SK-N-SH (cell line): Measurements from ENCODE around the gene AFMID. TPM values are rescaled to one million over a fixed set of nuclear protein-coding genes. Genes with fewer than 3 reads are reported as not detected.

ENCODE experiments used
- CTCF ChIA-PET: fragments of 300-600, 350-600 bp; formaldehyde crosslinking; extraction: SDS; loops from one replicate; lab custom pipeline; 2021; lab: Yijun Ruan, JAX
- POLR2A ChIA-PET: fragments of 350-600 bp; sonication (Branson Sonifier 250); formaldehyde crosslinking; extraction: SDS; loops from one replicate; lab custom pipeline; 2020; ENCODE audit warnings: antibody characterized with exemption, inconsistent platforms; lab: Yijun Ruan, JAX
- DNase-seq: peaks from one replicate; pipeline ENCODE4 v3.0.0; 2012
- H2AFZ ChIP-seq: fragments of 200-600 bp; sonication (generic); 2 replicates; pipeline ENCODE4 v1.8.1; 2016; ENCODE audit warnings: antibody characterized with exemption, mild to moderate bottlenecking, low read depth
- H3F3A ChIP-seq: fragments of 200-600 bp; sonication (generic); replicated peaks from 2 replicates; pipeline ENCODE3; 2016; ENCODE audit warnings: antibody characterized with exemption, mild to moderate bottlenecking; ENCODE audit not compliant: insufficient read depth
- H3K27ac ChIP-seq, 2 experiments: fragments of 200-500 bp in 1 of 2; fragments of 200-600 bp in 1 of 2; sonication (Bioruptor generic) in 1 of 2; sonication (generic), shearing (Covaris generic) in 1 of 2; 2 replicates each; pipeline versions ENCODE4 v1.5.1 to v1.6.1; 2014 to 2016; ENCODE audit warnings: low read depth in 2 of 2, inconsistent platforms in 1 of 2, low read length in 1 of 2, mild to moderate bottlenecking in 1 of 2, mixed read lengths in 1 of 2
- H3K27me3 ChIP-seq: fragments of 200-600 bp; sonication (generic), shearing (Covaris generic); 2 replicates; pipeline ENCODE4 v1.6.1; 2016; ENCODE audit warnings: mixed run types; ENCODE audit not compliant: insufficient read depth
- H3K36me3 ChIP-seq, 2 experiments: fragments of 200-500 bp in 1 of 2; fragments of 200-600 bp in 1 of 2; sonication (Bioruptor generic) in 1 of 2; sonication (generic) in 1 of 2; replicated peaks in 1 of 2; 2 replicates each; pipeline versions ENCODE3 to v1.5.1; 2014 to 2016; ENCODE audit warnings: low read length in 1 of 2, mild to moderate bottlenecking in 1 of 2; ENCODE audit not compliant: insufficient read depth in 2 of 2, control insufficient read depth in 1 of 2
- H3K4me1 ChIP-seq, 2 experiments: fragments of 200-500 bp in 1 of 2; fragments of 200-600 bp in 1 of 2; sonication (Bioruptor generic) in 1 of 2; sonication (generic), shearing (Covaris generic) in 1 of 2; 2 replicates each; pipeline versions ENCODE4 v1.5.1 to v1.6.1; 2014 to 2016; ENCODE audit warnings: low read depth in 1 of 2, low read length in 1 of 2, mixed run types in 1 of 2; ENCODE audit not compliant: insufficient read depth in 2 of 2, control insufficient read depth in 1 of 2
- H3K4me2 ChIP-seq: fragments of 200-600 bp; sonication (generic), shearing (Covaris generic); 2 replicates; pipeline ENCODE4 v1.6.1; 2017; ENCODE audit warnings: mixed run types
- H3K4me3 ChIP-seq, 2 experiments: fragments of 200-500 bp in 1 of 2; fragments of 200-600 bp in 1 of 2; sonication (Bioruptor generic) in 1 of 2; sonication (generic), shearing (Covaris generic) in 1 of 2; 2 replicates each; pipeline versions ENCODE4 v1.5.1 to v1.8.1; 2014 to 2016; ENCODE audit warnings: low read depth in 2 of 2, inconsistent platforms in 1 of 2, low read length in 1 of 2, mild to moderate bottlenecking in 1 of 2, mixed read lengths in 1 of 2, moderate library complexity in 1 of 2
- H3K79me2 ChIP-seq: fragments of 200-600 bp; sonication (generic); 2 replicates; pipeline ENCODE4 v1.8.1; 2017; ENCODE audit warnings: mild to moderate bottlenecking; ENCODE audit not compliant: insufficient read depth
- H3K9ac ChIP-seq: fragments of 200-600 bp; sonication (generic); 2 replicates; pipeline ENCODE4 v1.6.1; 2017; ENCODE audit warnings: mixed run types
- H3K9me2 ChIP-seq: fragments of 200-600 bp; sonication (generic); 2 replicates; pipeline ENCODE4 v1.6.1; 2017; ENCODE audit warnings: mixed run types
- H3K9me3 ChIP-seq: fragments of 200-600 bp; sonication (generic); 2 replicates; pipeline ENCODE4 v1.6.1; 2017; ENCODE audit warnings: mixed run types, mild to moderate bottlenecking, moderate library complexity
- H4K20me1 ChIP-seq: fragments of 200-600 bp; sonication (generic); 2 replicates; pipeline ENCODE4 v1.6.1; 2017; ENCODE audit warnings: mild to moderate bottlenecking, mixed run types; ENCODE audit not compliant: insufficient read depth
- CHD2 ChIP-seq: fragments of 150-350 bp; IDR thresholded peaks from 2 replicates; pipeline ENCODE4 v1.6.1; 2018; ENCODE audit warnings: low read length; ENCODE audit not compliant: partially characterized antibody
- ELF1 ChIP-seq: IDR thresholded peaks from 2 replicates; pipeline ENCODE4 v1.4.0; 2012
- EP300 ChIP-seq, 2 experiments: IDR thresholded peaks; 2 replicates each; pipeline versions ENCODE4 v1.4.0 to v1.6.1; 2012; ENCODE audit warnings: borderline replicate concordance in 1 of 2, low read depth in 1 of 2, low read length in 1 of 2
- EZH2phosphoT487 ChIP-seq: fragments of 200-600 bp; sonication (generic); IDR thresholded peaks from 2 replicates; pipeline ENCODE4 v1.6.1; 2017; ENCODE audit warnings: low read depth, mixed run types, mild to moderate bottlenecking, antibody characterized with exemption, moderate library complexity, borderline replicate concordance
- FOSL2 ChIP-seq: IDR thresholded peaks from 2 replicates; pipeline ENCODE4 v1.4.0; 2012; ENCODE audit warnings: low read depth, mild to moderate bottlenecking, moderate library complexity, borderline replicate concordance
- FOXJ3 ChIP-seq: sonication (generic); formaldehyde crosslinking; IDR thresholded peaks from 2 replicates; pipeline ENCODE4 v1.5.1; 2020; ENCODE audit warnings: mild to moderate bottlenecking, missing genetic modification reagents
- FOXM1 ChIP-seq: IDR thresholded peaks from 2 replicates; pipeline ENCODE4 v1.4.0; 2012; ENCODE audit warnings: low read depth, mild to moderate bottlenecking
- GABPA ChIP-seq: IDR thresholded peaks from 2 replicates; pipeline ENCODE4 v1.4.0; 2012; ENCODE audit warnings: low read depth, mild to moderate bottlenecking
- GATA2 ChIP-seq: sonication (generic); formaldehyde crosslinking; IDR thresholded peaks from 2 replicates; pipeline ENCODE4 v1.5.0; 2020; ENCODE audit warnings: mild to moderate bottlenecking, missing genetic modification reagents
- IRF3 ChIP-seq: fragments of 150-350 bp; IDR thresholded peaks from 2 replicates; pipeline ENCODE4 v1.6.1; 2016; ENCODE audit warnings: mild to moderate bottlenecking, low read depth, low read length
- JUND ChIP-seq: IDR thresholded peaks from 2 replicates; pipeline ENCODE4 v1.4.0; 2012
- MEF2A ChIP-seq: IDR thresholded peaks from 2 replicates; pipeline ENCODE4 v1.4.0; 2012; ENCODE audit warnings: low read depth, borderline replicate concordance
- MXI1 ChIP-seq: IDR thresholded peaks from 2 replicates; pipeline ENCODE4 v1.6.1; 2012; ENCODE audit warnings: mild to moderate bottlenecking, low read depth, low read length, improper control_type of control experiment
- NFIC ChIP-seq: IDR thresholded peaks from 2 replicates; pipeline ENCODE4 v1.4.0; 2012; ENCODE audit warnings: borderline replicate concordance
- PBX3 ChIP-seq: IDR thresholded peaks from 2 replicates; pipeline ENCODE4; 2012
- POLR2AphosphoS5 ChIP-seq: IDR thresholded peaks from 2 replicates; pipeline ENCODE4 v1.6.1; 2012; ENCODE audit warnings: low read depth, low read length
- RAD21 ChIP-seq: IDR thresholded peaks from 2 replicates; pipeline ENCODE4 v1.6.1; 2012; ENCODE audit warnings: mild to moderate bottlenecking, low read length
- RCOR1 ChIP-seq: fragments of 150-350 bp; IDR thresholded peaks from 2 replicates; pipeline ENCODE4 v1.6.1; 2017; ENCODE audit warnings: antibody characterized with exemption, low read length
- SMC3 ChIP-seq: IDR thresholded peaks from 2 replicates; pipeline ENCODE4 v1.6.1; 2012; ENCODE audit warnings: low read depth, low read length, improper control_type of control experiment
- TCF12 ChIP-seq: IDR thresholded peaks from 2 replicates; pipeline ENCODE4 v1.4.0; 2012
- USF1 ChIP-seq: IDR thresholded peaks from 2 replicates; pipeline ENCODE4 v1.4.0; 2012; ENCODE audit warnings: low read depth, borderline replicate concordance
- WGBS: methylation state at CpG from one replicate; pipeline ENCODE4 v1.1.6; 2017; ENCODE audit warnings: low lambda C conversion rate; 5-methylcytosine and 5-hydroxymethylcytosine counted together
- polyA plus RNA-seq, 3 experiments: library from polyadenylated mRNA; depleted of rRNA; stranded (reverse); fragments of >200 nt; gene quantifications; 2 replicates each; pipeline ENCODE4 v1.2.3, GENCODE V29; 2012
- TF ChIP-seq, protein P1 (sequence below): IDR thresholded peaks from 2 replicates; pipeline ENCODE4 v1.4.0; 2012; ENCODE audit warnings: low read depth

The AFMID gene
- polyA plus RNA-seq, 1 of the 3 experiments (the other 2 are of a cell fraction) = 44.4 TPM

DNA sequence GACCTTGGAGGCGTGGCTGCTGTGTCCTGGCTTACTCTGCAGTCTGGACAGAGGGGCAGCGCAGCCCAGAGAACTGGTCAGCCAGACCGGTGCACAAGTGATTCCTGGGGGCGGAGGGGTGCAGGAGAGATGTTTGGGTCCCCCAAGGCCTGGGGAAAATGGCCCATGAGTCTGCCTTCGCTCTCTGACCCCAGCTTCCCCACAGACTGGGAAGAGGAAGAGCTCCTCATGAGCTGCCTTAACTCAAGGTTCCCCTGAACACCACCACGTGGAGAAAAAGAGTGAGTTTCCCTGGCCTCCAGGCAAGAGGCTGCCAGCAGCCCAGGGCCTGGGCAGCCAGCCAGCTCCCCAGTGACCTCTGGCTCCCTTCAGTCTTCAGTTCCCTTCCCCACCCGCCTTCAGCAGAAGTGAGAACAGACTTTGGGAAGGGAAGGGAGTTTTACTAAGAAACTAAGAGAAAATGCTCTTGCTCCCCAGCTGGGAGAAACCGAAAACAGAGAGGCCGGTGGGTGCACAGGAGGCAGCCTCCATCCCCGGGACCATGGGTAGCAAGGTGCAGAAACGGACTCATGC lies 42.9 kb upstream of the AFMID start:
- no peaks in the 10 kb centered on the region for H4K20me1 ChIP-seq
- H3K9me3 ChIP-seq = no peaks in the 10 kb centered on the region
- no peak overlapping the region for H3K27ac ChIP-seq
- ChIA-PET POLR2A (interaction anchor here (0.9 kb wide), 1 partner anchor 20 kb away, joined by 3 read pairs; no protein-coding TSS in a partner anchor), CTCF (interaction anchor here (0.8 to 2.6 kb wide), 11 partner anchors 9 to 216 kb away, joined by 3 to 16 read pairs (median 4); no protein-coding TSS in a partner anchor)
- H3K27me3 ChIP-seq = no peaks in the 10 kb centered on the region
- peaks cover 4 to 19% of the 10 kb centered on the region in 2 experiments; a peak in 2 of 4 replicates for H3K4me1 ChIP-seq
- TF ChIP-seq TCF12 = 0 out of 2 replicates have a peak, but pooled peaks have one; percentile 6
- TF ChIP-seq MXI1 = peak; percentile 65
- TF ChIP-seq USF1 = 0 out of 2 replicates have a peak, but pooled peaks have one; percentile 31
- peak; percentile 83 for TF ChIP-seq NFIC
- TF ChIP-seq, protein P1, sequence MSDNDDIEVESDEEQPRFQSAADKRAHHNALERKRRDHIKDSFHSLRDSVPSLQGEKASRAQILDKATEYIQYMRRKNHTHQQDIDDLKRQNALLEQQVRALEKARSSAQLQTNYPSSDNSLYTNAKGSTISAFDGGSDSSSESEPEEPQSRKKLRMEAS = peak; percentile 90
- no peak for TF ChIP-seq EZH2phosphoT487
- no peak for TF ChIP-seq POLR2AphosphoS5
- H3K9me2 ChIP-seq = no peaks in the 10 kb centered on the region
- no peaks in the 10 kb centered on the region for H3K36me3 ChIP-seq
- H3F3A ChIP-seq = peaks cover 3% of the 10 kb centered on the region
- peak; percentile 73 for DNase-seq
- H3K9ac ChIP-seq = no peak overlapping the region
- no peaks in the 10 kb centered on the region for H3K79me2 ChIP-seq
- H2AFZ ChIP-seq = no peak overlapping the region
- WGBS = 69% methylated on average over 11 of the region's 11 CpGs
- H3K4me3 ChIP-seq = no peak overlapping the region
- H3K4me2 ChIP-seq = peak overlapping the region; percentile 37; the same call in 1 of the 2 replicates

DNA sequence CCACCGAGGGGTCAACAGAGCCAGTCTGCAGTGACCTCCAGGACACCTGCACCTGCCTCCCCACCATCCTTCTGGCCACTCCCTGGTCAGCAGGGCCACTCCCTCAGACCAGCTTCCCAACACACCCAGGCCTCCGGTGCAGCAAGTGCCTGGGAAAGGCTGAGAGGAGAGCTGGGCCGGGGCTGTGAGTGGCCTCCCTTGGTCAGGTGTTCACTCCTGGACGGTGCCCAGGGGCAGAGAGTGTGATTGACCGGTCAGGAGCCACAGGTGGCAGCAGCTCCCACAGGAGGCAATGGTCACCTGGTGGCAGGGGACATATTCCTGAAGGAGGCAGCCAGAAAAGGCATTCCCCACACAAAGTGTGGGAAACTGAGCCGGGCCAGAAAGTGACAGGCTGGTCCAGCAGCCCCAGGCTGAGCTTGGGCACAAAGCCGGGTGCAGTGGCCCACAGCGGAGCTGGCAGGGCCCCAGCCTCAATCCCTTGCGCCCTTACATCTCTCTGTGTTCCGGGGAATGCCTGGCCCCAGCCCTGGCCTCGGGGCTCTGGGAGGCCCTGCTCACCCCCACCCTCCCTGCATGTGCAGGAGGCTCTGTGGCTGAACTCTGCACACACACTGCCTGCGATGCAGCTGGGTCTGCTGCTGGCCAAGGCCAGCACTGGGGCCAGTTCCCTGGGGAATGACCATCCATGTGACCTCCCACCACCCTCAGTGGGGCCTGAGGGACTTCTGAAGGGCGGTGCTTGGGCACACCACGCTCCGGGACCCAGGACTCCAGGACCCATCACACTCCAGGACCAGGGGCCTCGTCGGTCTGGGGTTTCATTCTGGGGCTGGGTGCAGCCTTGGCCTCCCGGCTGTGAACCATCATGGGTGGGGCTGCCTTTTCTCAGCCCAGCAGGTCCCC lies 42.2 kb upstream of the AFMID start:
- no peaks in the 10 kb centered on the region for H3K27me3 ChIP-seq
- ChIA-PET CTCF (interaction anchor here (0.8 to 2.6 kb wide), 11 partner anchors 9 to 216 kb away, joined by 3 to 16 read pairs (median 4); no protein-coding TSS in a partner anchor), POLR2A (interaction anchor here (0.9 kb wide), 1 partner anchor 19 kb away, joined by 3 read pairs; no protein-coding TSS in a partner anchor)
- no peaks in the 10 kb centered on the region for H3K9me2 ChIP-seq
- peaks cover 4 to 19% of the 10 kb centered on the region in 2 experiments; a peak in 2 of 4 replicates for H3K4me1 ChIP-seq
- DNase-seq = no peak
- H2AFZ ChIP-seq = no peak overlapping the region
- H3K9me3 ChIP-seq = no peaks in the 10 kb centered on the region
- H3K9ac ChIP-seq = no peak overlapping the region
- H3K4me3 ChIP-seq = no peak overlapping the region
- no peaks in the 10 kb centered on the region for H3K36me3 ChIP-seq
- WGBS = 81% methylated on average over 15 of the region's 18 CpGs
- peaks cover 3% of the 10 kb centered on the region for H3F3A ChIP-seq
- H3K4me2 ChIP-seq = peak overlapping the region; percentile 37; the same call in 1 of the 2 replicates
- H3K27ac ChIP-seq = no peak overlapping the region
- no peaks in the 10 kb centered on the region for H4K20me1 ChIP-seq
- H3K79me2 ChIP-seq = no peaks in the 10 kb centered on the region
- TF ChIP-seq ELF1 (no peak), PBX3 (no peak), EZH2phosphoT487 (no peak), EP300 (IDR thresholded peaks at IDR 0.05; ENCODE audit: borderline replicate concordance in 1 of 2, low read depth in 1 of 2, low read length in 1 of 2) (no peak), CHD2 (no peak), MEF2A (no peak), RCOR1 (no peak), GATA2 (CRISPR knock-in tag) (no peak), TCF12 (no peak), RAD21 (no peak), JUND (no peak), FOSL2 (no peak), POLR2AphosphoS5 (no peak), IRF3 (no peak), FOXJ3 (CRISPR knock-in tag) (no peak), SMC3 (no peak), FOXM1 (no peak), USF1 (no peak), GABPA (no peak)
